ENCODE data around the gene TMED4. TPM values are rescaled to one million over a fixed set of nuclear protein-coding genes. Genes with fewer than 3 reads are reported as not detected.
A peak's percentile ranks its signal among the peaks of the same experiment; 100 is the strongest.

TMED4 gene
- total and polyA plus RNA-seq, 2 of the 13 experiments (the other 11 are each of a cell fraction or from before 2014, with no cell fraction given), result 81.4 to 109 TPM

- 0 out of 2 replicates have a peak, but pooled peaks have one; percentile 43 for TF ChIP-seq ZNF546 (CRISPR knock-in tag; conservative IDR thresholded peaks at IDR 0.05)
- TF ChIP-seq ZFP36 (IDR thresholded peaks at IDR 0.05; ENCODE audit: borderline replicate concordance, low read depth, low read length, partially characterized antibody), result no peak
- no peak for TF ChIP-seq ZNF782 (CRISPR knock-in tag; IDR thresholded peaks at IDR 0.05; ENCODE audit: borderline replicate concordance)
- TF ChIP-seq ELF4 (CRISPR knock-in tag; IDR thresholded peaks at IDR 0.05; ENCODE audit: borderline replicate concordance), result no peak
- TF ChIP-seq ZNF672 (CRISPR knock-in tag; IDR thresholded peaks at IDR 0.05), result no peak
- TF ChIP-seq MNT (IDR thresholded peaks at IDR 0.05), result no peak
- TF ChIP-seq FOXJ3 (CRISPR knock-in tag; IDR thresholded peaks at IDR 0.05; ENCODE audit: borderline replicate concordance), result no peak
- no peak for TF ChIP-seq IRX3 (CRISPR knock-in tag; IDR thresholded peaks at IDR 0.05; ENCODE audit: borderline replicate concordance, low read depth)
- no peak for TF ChIP-seq TEAD3 (CRISPR knock-in tag; optimal IDR thresholded peaks at IDR 0.05; ENCODE audit: borderline replicate concordance)
- no peak for TF ChIP-seq ARNT (IDR thresholded peaks at IDR 0.05)
- TF ChIP-seq REST (IDR thresholded peaks at IDR 0.05; ENCODE audit: borderline replicate concordance in 1 of 2, low read depth in 1 of 2, low read length in 2 of 2), result no peak
- no peak for TF ChIP-seq HIC2 (CRISPR knock-in tag; IDR thresholded peaks at IDR 0.05; ENCODE audit: low read depth)
- no peak for TF ChIP-seq KMT2B (CRISPR knock-in tag; IDR thresholded peaks at IDR 0.05)
- TF ChIP-seq E2F5 (CRISPR knock-in tag; conservative IDR thresholded peaks at IDR 0.05), result no peak
- TF ChIP-seq TBL1XR1 (IDR thresholded peaks at IDR 0.05; ENCODE audit: borderline replicate concordance, low read length, partially characterized antibody), result no peak
- TF ChIP-seq ZNF792 (CRISPR knock-in tag; IDR thresholded peaks at IDR 0.05), result no peak
- no peak for TF ChIP-seq MLX (CRISPR knock-in tag; IDR thresholded peaks at IDR 0.05)
- no peak for TF ChIP-seq ZNF567 (CRISPR knock-in tag; IDR thresholded peaks at IDR 0.05; ENCODE audit: borderline replicate concordance)
- TF ChIP-seq ZNF577 (CRISPR knock-in tag; IDR thresholded peaks at IDR 0.05; ENCODE audit: borderline replicate concordance, low read depth), result no peak
- TF ChIP-seq ZFY (CRISPR knock-in tag; IDR thresholded peaks at IDR 0.05), result peak; percentile 41; the same call in 1 of the 2 replicates
- no peak for TF ChIP-seq NFE2L1 (CRISPR knock-in tag; IDR thresholded peaks at IDR 0.05; ENCODE audit: borderline replicate concordance)
- TF ChIP-seq CAMTA2 (CRISPR knock-in tag; IDR thresholded peaks at IDR 0.05; ENCODE audit: borderline replicate concordance), result no peak
Observed at GRCh38 chr7:44565097-44565794, 16.8 kb downstream of the TMED4 start (continued).
